H1 (cell line): ENCODE results near the gene GNG7. TPM values are rescaled to one million over a fixed set of nuclear protein-coding genes. Genes with fewer than 3 reads are reported as not detected.
A peak's percentile ranks its signal among the peaks of the same experiment; 100 is the strongest.

Source experiments
- CTCF ChIA-PET: fragments of 300-600 bp; sonication (Branson Sonifier 250); formaldehyde crosslinking; loops from one replicate; lab custom pipeline; 2021; ENCODE audit not compliant: partially characterized antibody; lab: Charles Lee
- POLR2A ChIA-PET: fragments of 300-600 bp; sonication (Branson Sonifier 250); formaldehyde crosslinking; loops from one replicate; lab custom pipeline; 2021; ENCODE audit warnings: inconsistent platforms; ENCODE audit not compliant: partially characterized antibody; lab: Charles Lee
- DNase-seq, 2 experiments: peaks; one replicate each; pipeline versions ENCODE4 v3.0.0 to v3.0.0-alpha.2; 2010 to 2022; ENCODE audit warnings: low spot score in 2 of 2, low read depth in 1 of 2, mixed read lengths in 1 of 2
- FAIRE-seq: peaks from 2 replicates; lab custom pipeline; 2011; peaks lifted over from hg19 to GRCh38; lab: Jason Lieb, UNC
- H2AFZ ChIP-seq: 2 replicates; pipeline ENCODE4 v1.8.1; 2012; ENCODE audit warnings: low read length, inconsistent platforms
- H2AK5ac ChIP-seq: 2 replicates; pipeline ENCODE4 v1.6.1; 2013; ENCODE audit warnings: low read depth, low read length
- H2BK120ac ChIP-seq: replicated peaks from 2 replicates; pipeline ENCODE3; 2013; ENCODE audit warnings: low read depth, low read length, inconsistent platforms
- H2BK12ac ChIP-seq: 2 replicates; pipeline ENCODE4 v1.6.1; 2013; ENCODE audit warnings: low read depth, low read length
- H2BK15ac ChIP-seq: 2 replicates; pipeline ENCODE4 v1.6.1; 2013; ENCODE audit warnings: low read length
- H2BK20ac ChIP-seq: 2 replicates; pipeline ENCODE4 v1.6.1; 2013; ENCODE audit warnings: low read length
- H2BK5ac ChIP-seq: 2 replicates; pipeline ENCODE4 v1.6.1; 2013; ENCODE audit warnings: low read depth, low read length
- H3K14ac ChIP-seq: 2 replicates; pipeline ENCODE4 v1.6.1; 2013; ENCODE audit warnings: inconsistent platforms; ENCODE audit not compliant: insufficient read length
- H3K18ac ChIP-seq: 2 replicates; pipeline ENCODE4 v1.6.1; 2013; ENCODE audit warnings: low read length; ENCODE audit errors: extremely low read depth
- H3K23ac ChIP-seq: 2 replicates; pipeline ENCODE4 v1.6.1; 2013; ENCODE audit warnings: inconsistent platforms; ENCODE audit not compliant: insufficient read length
- H3K23me2 ChIP-seq: 2 replicates; pipeline ENCODE4 v1.6.1; 2013; ENCODE audit warnings: low read depth, low read length
- H3K27ac ChIP-seq: 2 replicates; pipeline ENCODE4 v1.6.1; 2011; ENCODE audit warnings: low read depth, low read length, inconsistent platforms
- H3K27me3 ChIP-seq, 4 experiments: replicated peaks in 1 of 4; 1 replicate in 1 of 4; 2 replicates in 3 of 4; pipeline versions ENCODE4 v1.6.1 to v1.8.1; 2011 to 2013; ENCODE audit warnings: low read length in 3 of 4, mild to moderate bottlenecking in 3 of 4, inconsistent platforms in 2 of 4, mixed read lengths in 2 of 4, moderate library complexity in 1 of 4; ENCODE audit not compliant: control insufficient read depth in 3 of 4, insufficient read depth in 3 of 4; ENCODE audit errors: extremely low read depth in 1 of 4
- H3K36me3 ChIP-seq, 4 experiments: 2 replicates each; pipeline versions ENCODE4 v1.6.1 to v1.8.1; 2011 to 2013; ENCODE audit warnings: mild to moderate bottlenecking in 4 of 4, low read length in 3 of 4, moderate library complexity in 2 of 4, control low read depth in 1 of 4, inconsistent platforms in 1 of 4; ENCODE audit not compliant: insufficient read depth in 4 of 4, control insufficient read depth in 2 of 4
- H3K4ac ChIP-seq: replicated peaks from 2 replicates; pipeline ENCODE3; 2013; ENCODE audit warnings: low read length, low read depth, mixed read lengths, inconsistent platforms; ENCODE audit not compliant: insufficient read length
- H3K4me1 ChIP-seq, 4 experiments: replicated peaks in 1 of 4; 1 replicate in 1 of 4; 2 replicates in 3 of 4; pipeline versions ENCODE4 v1.6.1 to v1.8.1; 2011 to 2013; ENCODE audit warnings: low read length in 3 of 4, inconsistent platforms in 2 of 4, mixed read lengths in 1 of 4; ENCODE audit not compliant: insufficient read depth in 4 of 4, control insufficient read depth in 3 of 4
- H3K4me2 ChIP-seq, 2 experiments: 2 replicates each; pipeline versions ENCODE4 v1.6.1 to v1.8.1; 2011 to 2013; ENCODE audit warnings: low read depth in 2 of 2, low read length in 2 of 2, control low read depth in 1 of 2, inconsistent platforms in 1 of 2, mild to moderate bottlenecking in 1 of 2; ENCODE audit not compliant: insufficient read depth in 1 of 2
- H3K4me3 ChIP-seq, 4 experiments: fragments of 200-600, 300-600 bp in 1 of 4; sonication (generic), shearing (Covaris generic), sonication (Bioruptor Twin) in 1 of 4; 2 replicates each; pipeline versions ENCODE4 v1.5.1 to v1.8.1; 2011 to 2016; ENCODE audit warnings: low read length in 4 of 4, low read depth in 3 of 4, control low read depth in 2 of 4, inconsistent platforms in 2 of 4, mild to moderate bottlenecking in 2 of 4, mixed read lengths in 1 of 4, moderate library complexity in 1 of 4; ENCODE audit not compliant: insufficient read depth in 2 of 4; ENCODE audit errors: extremely low read depth in 1 of 4
- H3K56ac ChIP-seq: replicated peaks from 2 replicates; pipeline ENCODE3; 2013; ENCODE audit warnings: low read depth, mild to moderate bottlenecking, mixed read lengths, low read length, inconsistent platforms; ENCODE audit not compliant: insufficient read length
- H3K79me1 ChIP-seq: 2 replicates; pipeline ENCODE4 v1.6.1; 2013; ENCODE audit warnings: low read depth, low read length, control low read depth
- H3K79me2 ChIP-seq, 2 experiments: 2 replicates each; pipeline versions ENCODE4 v1.6.1 to v1.8.1; 2012 to 2013; ENCODE audit warnings: low read length in 2 of 2, mild to moderate bottlenecking in 2 of 2, inconsistent platforms in 1 of 2; ENCODE audit not compliant: insufficient read depth in 2 of 2, control insufficient read depth in 1 of 2
- H3K9ac ChIP-seq, 4 experiments: replicated peaks in 1 of 4; 1 replicate in 1 of 4; 2 replicates in 3 of 4; pipeline versions ENCODE4 v1.6.1 to v1.8.1; 2011 to 2013; ENCODE audit warnings: low read depth in 3 of 4, low read length in 3 of 4, control low read depth in 2 of 4, mild to moderate bottlenecking in 2 of 4, moderate library complexity in 2 of 4, inconsistent platforms in 1 of 4; ENCODE audit errors: extremely low read depth in 1 of 4
- H3K9me3 ChIP-seq, 2 experiments: 2 replicates each; pipeline versions ENCODE4 v1.6.1 to v1.8.1; 2012 to 2013; ENCODE audit warnings: mild to moderate bottlenecking in 2 of 2, moderate library complexity in 2 of 2, control low read depth in 1 of 2, inconsistent platforms in 1 of 2, low read depth in 1 of 2, low read length in 1 of 2, mixed read lengths in 1 of 2; ENCODE audit not compliant: insufficient read depth in 2 of 2
- H4K20me1 ChIP-seq, 2 experiments: replicated peaks in 1 of 2; 2 replicates each; pipeline versions ENCODE3 to v1.8.1; 2011 to 2013; ENCODE audit warnings: inconsistent platforms in 2 of 2, low read length in 2 of 2, mild to moderate bottlenecking in 1 of 2; ENCODE audit not compliant: insufficient read depth in 2 of 2, control insufficient read depth in 1 of 2
- H4K5ac ChIP-seq: 2 replicates; pipeline ENCODE4 v1.6.1; 2013; ENCODE audit warnings: low read length, low read depth, mixed read lengths, inconsistent platforms; ENCODE audit not compliant: insufficient read length
- H4K8ac ChIP-seq: 2 replicates; pipeline ENCODE4 v1.8.0; 2013; ENCODE audit warnings: mild to moderate bottlenecking, moderate library complexity, low read length, inconsistent platforms; ENCODE audit not compliant: insufficient read depth; ENCODE audit errors: extremely low read depth
- H4K91ac ChIP-seq: replicated peaks from 2 replicates; pipeline ENCODE3; 2013; ENCODE audit warnings: low read length, mixed read lengths, inconsistent platforms; ENCODE audit not compliant: insufficient read length
- ASH2L ChIP-seq: fragments of 200-600, 300-600 bp; sonication (generic); IDR thresholded peaks from one replicate; pipeline ENCODE4 v1.7.1; 2017; ENCODE audit warnings: low read length
- CBX5 ChIP-seq: fragments of 300-800, 300-1000 bp; sonication (generic); IDR thresholded peaks from 2 replicates; pipeline ENCODE4 v1.7.1; 2016; ENCODE audit warnings: antibody characterized with exemption, low read length, low read depth
- CEBPB ChIP-seq: IDR thresholded peaks from 2 replicates; pipeline ENCODE4 v1.6.1; 2012; ENCODE audit warnings: low read depth, low read length
- EZH2 ChIP-seq: fragments of 200-600 bp; sonication (generic); IDR thresholded peaks from 2 replicates; pipeline ENCODE4 v1.7.1; 2012; ENCODE audit warnings: low read depth, mild to moderate bottlenecking, moderate library complexity, low read length, inconsistent platforms; ENCODE audit not compliant: severe bottlenecking
- GABPA ChIP-seq: IDR thresholded peaks from 2 replicates; pipeline ENCODE4 v1.6.1; 2011; ENCODE audit warnings: mild to moderate bottlenecking, low read length, moderate library complexity, borderline replicate concordance; ENCODE audit not compliant: insufficient read depth
- HDAC2 ChIP-seq, 2 experiments: fragments of 300-600 bp in 1 of 2; sonication (generic) in 1 of 2; IDR thresholded peaks; 2 replicates each; pipeline ENCODE4 v1.6.1; 2011 to 2012; ENCODE audit warnings: low read depth in 2 of 2, low read length in 2 of 2, mild to moderate bottlenecking in 2 of 2, moderate library complexity in 2 of 2, borderline replicate concordance in 1 of 2, inconsistent platforms in 1 of 2
- HDAC6 ChIP-seq: IDR thresholded peaks from one replicate; pipeline ENCODE4 v1.7.1; 2012; ENCODE audit warnings: low read depth, mild to moderate bottlenecking, inconsistent platforms, low read length, moderate library complexity
- POLR2AphosphoS5 ChIP-seq: IDR thresholded peaks from 2 replicates; pipeline ENCODE4 v1.6.1; 2011; ENCODE audit warnings: low read depth, low read length
- RBBP5 ChIP-seq: IDR thresholded peaks from 2 replicates; pipeline ENCODE4 v1.7.1; 2012; ENCODE audit warnings: low read depth, mild to moderate bottlenecking, inconsistent platforms, low read length, moderate library complexity, borderline replicate concordance
- RFX5 ChIP-seq: IDR thresholded peaks from 2 replicates; pipeline ENCODE4 v1.6.1; 2011; ENCODE audit warnings: low read depth, low read length, improper control_type of control experiment, borderline replicate concordance
- SIN3A ChIP-seq, 2 experiments: IDR thresholded peaks in 1 of 2; conservative IDR thresholded peaks in 1 of 2; 2 replicates each; pipeline ENCODE4 v1.6.1; 2011 to 2012; ENCODE audit warnings: low read length in 2 of 2, improper control_type of control experiment in 1 of 2, low read depth in 1 of 2, mild to moderate bottlenecking in 1 of 2
- SUZ12 ChIP-seq: fragments of 200-600 bp; sonication (generic); IDR thresholded peaks from 2 replicates; pipeline ENCODE4 v1.6.1; 2012; ENCODE audit warnings: mild to moderate bottlenecking, inconsistent platforms, low read length, moderate library complexity, mixed read lengths
- TAF7 ChIP-seq: optimal IDR thresholded peaks from 2 replicates; pipeline ENCODE3; 2011; ENCODE audit warnings: low read depth, mild to moderate bottlenecking, inconsistent platforms, low read length, moderate library complexity, borderline replicate concordance
- WGBS, 2 experiments: shearing (Covaris generic) in 1 of 2; methylation state at CpG; one replicate each; pipeline versions ENCODE4 v1.1.6 to v1.1.7; 2013 to 2015; ENCODE audit warnings: low lambda C conversion rate in 2 of 2, mixed read lengths in 2 of 2, inconsistent platforms in 1 of 2, low coverage in 1 of 2, missing lambda C conversion rate in 1 of 2; ENCODE audit not compliant: insufficient replicate concordance in 2 of 2, insufficient coverage in 1 of 2, insufficient read length in 1 of 2; ENCODE audit errors: extremely low coverage in 1 of 2, missing lambda C conversion rate in 1 of 2; 5-methylcytosine and 5-hydroxymethylcytosine counted together
- polyA plus RNA-seq, 7 experiments: library from polyadenylated mRNA; depleted of rRNA in 3 of 7; stranded (reverse) in 5 of 7; unstranded in 2 of 7; fragments of >200 nt in 5 of 7; fragments of 200-250 nt in 2 of 7; gene quantifications; 1 replicate in 5 of 7; 2 replicates in 1 of 7; 4 replicates in 1 of 7; pipeline versions ENCODE4 v1.2.1 to v1.2.3, GENCODE V29; 2011 to 2013; ENCODE audit warnings: missing spikeins in 2 of 7, mixed read lengths in 2 of 7
- total RNA-seq: library from RNA; stranded (reverse); fragmentation: NEBNext Ultra II Directional; extraction: Animal tissue kit (Norgen Biotek cat#: 25700); gene quantifications from 2 replicates; pipeline ENCODE4 v1.2.1, GENCODE V29; 2021

The GNG7 gene
- total and polyA plus RNA-seq, 2 of the 8 experiments (the other 6 are each of a cell fraction or from before 2014, with no cell fraction given) = 2.8 to 7.8 TPM

GRCh38 chr19:2573916-2574315 lies 128.6 kb downstream of the GNG7 start:
- no peak overlapping the region for H3K27ac ChIP-seq
- no peak overlapping the region for H4K91ac ChIP-seq
- H3K14ac ChIP-seq = no peak overlapping the region
- no peak overlapping the region for H3K23ac ChIP-seq
- WGBS, 2 experiments = 87% methylated on average over 17 of the region's 19 CpGs; no CpG with 5 or more reads in 1 of the 2 experiments
- peaks cover 3% of the 10 kb centered on the region; the same call in 1 of the 2 replicates for H3K23me2 ChIP-seq
- peaks cover 0 to 8% of the 10 kb centered on the region in 2 experiments; a peak in 1 of 4 replicates for H3K9me3 ChIP-seq
- no peak overlapping the region for H4K5ac ChIP-seq
- H2BK120ac ChIP-seq = no peak overlapping the region
- no peak overlapping the region for H3K56ac ChIP-seq
- peaks cover 2 to 5% of the 10 kb centered on the region in 2 experiments for H4K20me1 ChIP-seq
- no peak overlapping the region for H2BK12ac ChIP-seq
- no peak overlapping the region for H2BK20ac ChIP-seq
- no peak overlapping the region for H3K4me3 ChIP-seq
- no peak overlapping the region for H3K18ac ChIP-seq
- no peak overlapping the region for H2BK15ac ChIP-seq
- H2BK5ac ChIP-seq = no peak overlapping the region
- no peaks in the 10 kb centered on the region for H3K36me3 ChIP-seq
- no peak overlapping the region for H3K9ac ChIP-seq
- H3K79me2 ChIP-seq = no peaks in the 10 kb centered on the region
- H3K79me1 ChIP-seq = no peaks in the 10 kb centered on the region
- DNase-seq = no peak
- POLR2A ChIA-PET = no interaction called here
- 0 out of 2 replicates have a peak overlapping the region, but pooled peaks have one; percentile 49 for H2AK5ac ChIP-seq
- H3K4me1 ChIP-seq = peaks cover 0 to 7% (median 4%) of the 10 kb centered on the region in 4 experiments; a peak in 4 of 7 replicates
- FAIRE-seq = no peak
- no peak overlapping the region for H2AFZ ChIP-seq
- CTCF ChIA-PET = no interaction called here
- H3K27me3 ChIP-seq = no peaks in the 10 kb centered on the region
- no peak overlapping the region for H3K4me2 ChIP-seq
- H4K8ac ChIP-seq = no peak overlapping the region
- H3K4ac ChIP-seq = no peak overlapping the region
- no peak for TF ChIP-seq SUZ12
- no peak for TF ChIP-seq SIN3A (conservative IDR thresholded peaks at IDR 0.05 in 1 of 2, IDR thresholded peaks at IDR 0.05 in 1 of 2; ENCODE audit: low read depth in 1 of 2, low read length in 2 of 2)
- TF ChIP-seq EZH2 = no peak
- TF ChIP-seq HDAC2 (IDR thresholded peaks at IDR 0.05; ENCODE audit: borderline replicate concordance in 1 of 2, low read depth in 2 of 2, low read length in 2 of 2) = no peak
- TF ChIP-seq HDAC6 = no peak
- TF ChIP-seq ASH2L = no peak
- no peak for TF ChIP-seq RFX5
- no peak for TF ChIP-seq TAF7
- TF ChIP-seq GABPA = no peak
- no peak for TF ChIP-seq RBBP5
- TF ChIP-seq CEBPB = no peak
- TF ChIP-seq POLR2AphosphoS5 = no peak
- TF ChIP-seq CBX5 = no peak
